Stimulated activated CD4-positive, alpha-beta T cell treated with anti-CD3 and anti-CD28 coated beads, Interleukin-2, amount 100 ng/mL, for 48 hours (primary cell): ENCODE data around the gene ASIC2.
"Not testable (repeated sequence)": the region's sequence is repeated elsewhere in the genome, so short reads cannot be mapped to it uniquely, and the experiment has no call there.

Source experiments
- DNase-seq, 2 donors: peaks; one replicate each; pipeline ENCODE4 v3.0.0-alpha.2; 2020

ASIC2 gene

DNA sequence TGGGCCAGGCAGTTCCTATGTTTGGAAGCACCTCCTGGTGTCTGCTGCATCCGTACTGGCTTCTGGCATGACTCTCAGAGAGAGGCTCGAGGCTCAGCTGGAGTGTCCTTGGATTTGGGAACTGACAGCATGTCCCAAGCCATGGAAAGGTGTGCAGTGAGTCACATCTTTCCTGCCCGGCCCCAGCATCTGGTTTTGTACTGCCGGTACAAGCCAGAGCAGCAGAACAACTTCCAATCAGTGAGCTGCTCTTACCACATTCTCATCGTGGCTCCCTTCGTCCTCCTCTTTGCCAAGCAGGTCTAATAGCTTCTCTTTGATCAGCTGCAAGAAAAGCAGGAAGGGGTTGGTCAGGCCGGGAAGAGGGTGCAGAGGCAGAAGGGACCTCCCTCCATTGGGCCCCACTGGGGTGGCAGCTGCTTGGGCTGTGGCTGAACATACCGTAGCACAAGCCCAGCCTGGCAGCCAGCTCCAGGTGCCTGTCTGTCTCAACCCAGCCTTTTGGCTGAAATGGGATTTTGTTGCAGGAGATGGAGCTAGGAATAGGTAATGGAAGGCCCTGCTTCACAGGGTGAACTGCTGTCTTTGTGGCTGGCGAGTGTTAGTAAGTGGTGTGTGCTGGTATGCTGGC lies 277.3 kb downstream of the ASIC2 start:
- DNase-seq, result no peak

DNA sequence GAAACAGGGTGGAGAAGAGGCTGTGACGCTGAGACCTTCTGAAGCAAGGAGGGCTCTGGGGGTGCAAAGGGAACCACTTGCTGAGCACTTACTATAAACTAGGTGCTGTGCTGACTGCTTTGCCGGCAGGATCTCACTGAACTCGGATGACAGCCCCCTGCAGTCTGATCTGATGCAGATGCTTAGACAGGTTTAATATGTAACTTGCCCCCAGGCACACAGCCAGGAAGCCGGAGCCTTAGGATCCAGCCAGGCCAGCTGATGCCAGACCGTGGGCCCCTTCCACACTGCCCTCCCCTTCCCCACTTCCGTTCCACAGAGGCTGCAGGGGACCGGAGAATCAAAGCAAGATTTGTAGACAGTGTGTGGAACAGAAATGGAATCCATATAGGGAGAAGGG lies 278.3 kb downstream of the ASIC2 start:
- no peak for DNase-seq

DNA sequence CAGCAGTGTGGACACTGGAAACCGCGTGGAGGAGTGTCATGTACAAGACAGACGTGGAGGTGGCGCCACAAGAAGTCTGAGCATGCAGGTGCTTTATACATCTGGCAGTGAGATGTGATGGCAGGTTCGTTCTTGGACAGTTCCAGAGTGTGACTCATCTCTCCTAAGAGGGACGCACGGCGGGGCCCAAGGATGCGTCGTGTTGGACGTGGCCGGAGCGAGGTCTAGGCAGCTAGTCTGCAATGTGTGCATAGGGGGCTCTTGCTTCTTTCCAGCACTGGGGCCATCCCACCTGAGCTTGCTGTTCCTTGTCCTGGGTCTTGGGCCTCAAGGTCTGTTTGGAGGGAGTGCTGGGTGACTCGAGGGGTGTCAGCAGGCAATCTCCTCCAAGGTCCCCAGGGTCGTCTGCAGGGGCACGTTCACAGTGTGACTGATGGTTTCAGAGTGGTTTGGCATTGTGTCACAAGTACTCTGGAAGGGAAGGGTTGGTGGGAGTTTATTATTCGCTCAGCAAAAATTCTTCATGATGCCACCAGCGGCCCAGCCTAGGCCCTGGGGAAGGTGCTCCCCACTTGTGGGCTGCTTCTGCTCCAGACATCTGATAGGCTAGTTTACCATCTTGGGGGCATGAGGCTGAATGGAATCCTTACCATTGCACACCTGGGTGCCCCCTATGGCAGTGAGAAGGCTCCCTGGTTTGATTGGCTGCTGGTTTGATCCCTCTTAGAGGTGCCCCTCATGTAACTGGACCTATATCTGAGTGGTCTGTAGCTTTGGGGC lies 279.3 kb downstream of the ASIC2 start:
- DNase-seq, result no peak

DNA sequence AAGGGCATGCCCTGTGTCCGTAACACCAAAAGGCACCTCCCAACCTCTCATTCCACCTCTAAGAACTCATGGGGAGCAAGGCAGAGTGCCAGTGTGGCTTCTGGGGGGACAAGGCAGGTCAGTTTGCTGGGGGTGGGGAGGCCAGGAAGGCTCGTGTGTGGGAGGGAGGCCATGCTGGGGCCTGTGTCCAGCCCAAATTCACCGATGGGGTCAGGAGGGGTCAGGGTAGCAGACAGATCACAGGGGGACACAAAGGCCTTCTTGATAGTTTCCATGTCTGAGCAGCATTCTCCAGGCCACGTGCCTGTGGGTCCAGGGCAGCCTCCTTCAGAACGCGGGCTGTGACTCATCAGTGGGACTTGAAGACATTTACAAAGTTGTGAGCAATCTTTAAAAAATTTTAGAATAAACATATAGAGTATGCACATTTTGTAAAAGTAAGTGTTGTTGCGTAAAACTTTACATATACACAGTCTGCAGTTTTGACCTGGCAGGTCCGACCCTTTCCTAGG lies 280.5 kb downstream of the ASIC2 start:
- no peak for DNase-seq

DNA sequence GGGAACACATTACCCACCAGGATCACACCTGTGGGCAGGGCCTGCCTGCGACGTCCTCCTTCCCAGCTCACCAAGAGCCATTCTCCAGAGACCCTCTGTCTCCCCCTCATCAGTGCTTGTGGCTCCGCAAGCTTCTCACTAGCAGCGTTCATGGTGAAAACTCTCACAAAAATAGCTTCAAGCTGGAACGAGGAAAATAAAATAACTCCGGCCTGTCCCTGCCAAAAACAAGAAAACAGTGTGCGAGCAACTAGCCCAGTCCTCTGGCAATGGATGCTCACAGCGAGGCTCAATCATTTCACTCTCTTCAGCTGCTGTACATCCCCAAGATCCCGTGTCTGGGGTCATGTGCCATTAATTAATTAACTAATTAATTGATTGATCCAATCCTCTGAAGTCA lies 283.5 kb downstream of the ASIC2 start:
- DNase-seq, result no peak

DNA sequence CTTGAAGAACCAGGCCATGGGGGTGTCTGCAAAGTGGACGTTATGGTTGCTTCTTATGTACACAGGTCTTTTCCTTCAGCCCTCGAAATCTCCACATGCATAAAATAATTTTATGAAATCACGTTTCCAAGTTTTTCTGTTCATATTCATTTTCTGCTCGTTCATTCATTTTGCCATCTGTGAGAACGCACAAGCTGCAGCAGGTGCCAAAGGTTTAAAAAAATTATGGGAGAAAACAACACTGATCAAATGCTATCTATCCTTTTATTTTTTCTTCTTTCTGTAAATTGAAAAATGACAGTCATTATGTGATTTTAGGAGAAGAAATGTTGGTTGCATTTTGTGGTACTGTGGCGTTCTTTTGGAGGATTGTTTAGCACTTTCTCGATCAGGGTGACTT lies 285.9 kb downstream of the ASIC2 start:
- no peak for DNase-seq

DNA sequence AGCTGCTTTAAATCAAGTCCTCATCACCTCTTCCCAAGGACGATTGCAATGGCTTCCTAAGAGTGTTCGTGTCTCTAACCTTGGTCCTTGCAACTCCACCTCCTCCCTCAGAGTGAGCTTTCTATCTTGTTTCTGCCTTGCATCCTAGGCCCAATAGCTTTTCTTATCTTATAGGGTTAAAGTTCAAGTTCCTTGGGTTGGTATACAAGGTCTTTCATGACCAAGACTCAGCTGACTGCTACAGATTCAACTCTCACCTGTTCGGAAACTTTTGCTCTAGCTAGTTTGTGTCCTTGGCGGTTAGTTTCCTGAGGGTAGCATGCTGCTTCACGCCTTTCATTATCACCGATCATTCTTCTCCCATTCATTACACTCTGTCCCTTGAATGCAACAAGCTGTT lies 290.8 kb downstream of the ASIC2 start:
- no peak for DNase-seq

DNA sequence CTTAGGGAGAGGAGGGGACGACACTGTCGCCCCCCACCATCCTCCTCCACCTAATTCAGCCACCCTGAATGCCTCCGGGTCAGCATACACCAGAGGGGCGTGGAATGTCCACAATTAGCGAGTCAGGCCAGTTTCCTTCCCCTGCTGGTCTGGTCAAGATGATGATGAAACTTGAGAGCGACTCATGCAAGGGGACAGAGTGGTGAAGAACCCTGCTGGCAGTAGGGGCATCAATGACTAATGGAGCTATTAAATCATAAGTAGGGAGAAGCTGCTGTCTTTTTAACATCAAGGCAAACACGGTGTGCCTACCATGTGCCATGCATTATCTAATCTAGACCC lies 294.2 kb downstream of the ASIC2 start:
- DNase-seq, result no peak

DNA sequence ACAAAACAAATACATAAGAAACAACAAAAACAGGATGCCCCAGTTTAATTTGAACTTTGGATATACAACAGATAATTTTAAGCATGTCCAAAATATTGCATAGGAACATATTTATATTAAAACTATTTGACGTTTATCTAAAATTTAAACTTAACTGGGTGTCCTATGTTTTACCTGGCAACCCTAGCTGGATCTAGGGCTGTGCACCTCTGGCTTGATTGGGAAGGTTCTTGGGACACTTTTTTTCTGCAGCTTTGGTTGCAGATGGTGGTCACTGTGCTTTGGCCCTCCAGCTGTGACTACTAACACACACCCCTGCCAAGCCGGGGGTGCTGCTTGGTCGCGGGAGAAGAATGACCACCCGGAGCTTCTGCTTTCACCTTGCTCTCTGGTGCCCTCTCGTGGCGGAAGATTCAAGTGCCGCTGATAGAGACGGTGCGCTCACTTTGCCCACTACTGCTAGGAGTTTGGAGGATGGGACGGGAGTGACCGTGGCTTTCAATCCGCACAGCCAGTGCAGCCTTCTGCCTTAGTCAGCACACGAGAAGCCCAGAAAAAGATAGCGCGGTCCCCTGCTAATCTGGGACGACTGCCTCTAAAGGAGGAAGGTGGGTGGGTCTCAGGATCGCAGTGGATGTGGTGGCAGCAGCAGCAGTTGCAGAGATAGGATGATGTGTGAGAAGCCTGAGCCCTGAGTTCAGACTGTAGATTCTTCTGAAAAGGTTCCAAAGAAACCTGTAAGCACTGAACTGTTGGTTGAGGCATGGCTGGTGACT lies 294.8 kb downstream of the ASIC2 start:
- DNase-seq, result peak; percentile 81 to 86

DNA sequence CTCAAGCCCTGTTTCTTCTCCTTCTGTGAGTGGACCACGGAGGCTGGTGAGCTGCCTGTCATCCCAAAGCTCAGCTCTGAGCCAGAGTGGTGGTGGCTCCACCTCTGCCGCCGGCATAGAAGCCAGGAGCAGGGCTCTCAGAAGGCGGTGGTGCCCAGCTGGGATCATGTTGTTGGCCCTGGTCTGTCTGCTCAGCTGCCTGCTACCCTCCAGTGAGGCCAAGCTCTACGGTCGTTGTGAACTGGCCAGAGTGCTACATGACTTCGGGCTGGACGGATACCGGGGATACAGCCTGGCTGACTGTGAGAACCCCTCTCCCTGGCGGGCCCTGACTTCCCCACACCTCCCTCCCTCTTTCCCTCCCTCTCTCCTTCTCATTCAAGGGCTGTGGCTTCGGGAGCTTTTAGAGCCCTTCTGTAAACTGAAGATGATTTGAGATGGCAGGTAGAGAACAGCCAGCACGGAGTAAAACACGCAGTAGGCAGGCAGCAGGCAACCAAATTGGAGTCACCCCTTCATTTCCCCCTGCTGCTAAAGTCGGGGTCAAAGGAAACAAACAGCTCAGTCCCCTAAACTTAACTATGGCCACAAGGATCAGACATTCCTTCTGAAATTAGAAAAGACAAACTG lies 297.6 kb downstream of the ASIC2 start:
- DNase-seq, result no peak

DNA sequence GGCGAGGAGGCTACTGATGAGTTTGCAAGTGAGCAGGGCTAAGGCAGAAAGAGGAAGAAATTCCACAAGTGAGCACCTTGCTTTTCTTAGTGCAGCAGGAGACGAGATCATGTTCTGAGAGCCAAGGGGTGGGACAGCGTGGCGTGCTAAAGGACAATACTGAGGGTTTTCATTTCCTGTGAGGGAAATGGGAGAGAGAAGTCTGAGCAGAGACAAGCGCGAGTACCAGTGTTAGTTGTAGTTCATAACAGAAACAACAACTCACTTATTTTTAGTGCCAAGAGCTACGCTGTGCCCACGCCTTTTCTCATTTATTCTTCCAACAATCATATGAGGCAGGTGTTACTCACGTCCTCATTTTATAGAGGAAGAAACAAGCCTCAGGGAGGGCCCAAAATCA lies 299.1 kb downstream of the ASIC2 start:
- no peak for DNase-seq

DNA sequence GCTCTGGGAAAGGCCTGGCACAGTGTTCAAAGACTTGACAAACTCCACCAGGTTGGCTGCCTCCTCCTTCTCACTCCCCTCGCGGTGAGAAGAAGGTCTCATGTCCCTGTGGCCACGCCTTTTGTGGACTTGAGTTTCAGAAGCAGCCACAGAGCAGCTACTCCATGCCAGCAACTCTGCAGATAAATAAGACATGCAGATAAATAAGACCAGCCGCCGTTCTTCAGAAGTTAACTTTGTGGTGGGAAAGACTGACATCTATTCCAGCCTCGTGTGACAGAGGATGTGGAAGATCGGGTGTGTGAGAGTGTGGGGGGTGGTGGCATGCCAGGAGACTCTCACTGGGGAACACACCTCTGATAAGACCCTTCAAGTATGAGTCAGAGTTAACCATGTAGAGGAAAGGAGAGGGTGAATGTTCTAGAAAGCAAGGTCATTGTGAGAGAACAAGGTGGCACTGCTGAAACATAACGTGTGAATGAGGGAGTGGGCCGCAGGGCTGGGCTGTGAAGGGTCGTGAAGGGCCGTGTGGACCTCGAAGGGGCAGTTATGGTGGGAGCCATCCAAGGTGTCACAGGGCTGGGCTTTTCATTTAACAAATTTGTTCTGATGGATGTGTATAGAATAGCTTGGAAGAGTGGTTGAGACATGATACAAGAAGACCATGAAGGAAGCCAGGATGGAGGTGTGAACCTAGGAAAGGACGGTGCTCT lies 300.6 kb downstream of the ASIC2 start:
- no peak for DNase-seq

DNA sequence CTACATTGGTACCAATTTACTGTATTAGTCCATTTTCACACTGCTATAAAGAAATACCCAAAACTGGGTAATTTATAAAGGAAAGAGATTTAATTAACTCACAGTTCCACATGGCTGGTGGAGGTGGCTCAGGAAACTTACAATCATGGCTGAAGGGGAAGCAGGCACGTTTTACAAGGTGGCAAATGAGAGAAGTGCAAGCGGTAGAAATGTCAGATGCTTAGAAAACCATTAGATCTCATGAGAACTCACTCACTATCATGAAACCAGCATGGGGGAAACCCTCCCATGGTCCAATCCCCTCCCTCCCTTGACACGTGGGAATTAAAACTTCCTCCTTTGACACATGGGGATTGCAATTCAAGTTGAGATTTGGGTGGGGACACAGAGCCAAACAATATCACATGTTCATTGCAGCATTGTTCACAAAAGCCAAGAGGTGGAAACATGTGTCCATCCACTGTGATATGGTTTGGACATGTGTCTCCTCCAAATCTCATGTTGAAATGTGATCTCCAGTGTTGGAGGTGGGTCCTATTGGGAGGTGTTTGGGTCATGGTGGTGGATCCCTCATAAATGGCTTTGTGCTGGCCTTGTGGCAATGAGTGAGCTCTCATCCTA lies 304.5 kb downstream of the ASIC2 start:
- DNase-seq, result no peak

DNA sequence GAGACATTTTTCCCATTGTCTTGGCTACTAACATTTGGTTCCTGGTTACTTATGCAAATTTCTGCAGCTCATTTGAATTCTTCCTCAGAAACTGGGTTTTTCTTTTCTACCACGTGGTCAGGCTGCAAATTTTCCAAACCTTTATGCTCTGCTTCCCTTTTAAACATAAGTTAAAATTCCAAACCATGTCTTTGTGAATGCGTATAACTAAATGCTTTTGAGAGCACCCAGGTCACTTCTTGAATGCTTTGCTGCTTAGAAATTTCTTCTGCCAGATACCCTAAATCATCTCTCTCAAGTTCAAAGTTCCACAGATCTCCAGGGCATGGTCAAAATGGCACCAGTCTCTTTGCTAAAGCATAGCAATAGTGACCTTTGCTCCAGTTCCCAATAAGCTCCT lies 305.2 kb downstream of the ASIC2 start:
- DNase-seq, result not testable (repeated sequence)

DNA sequence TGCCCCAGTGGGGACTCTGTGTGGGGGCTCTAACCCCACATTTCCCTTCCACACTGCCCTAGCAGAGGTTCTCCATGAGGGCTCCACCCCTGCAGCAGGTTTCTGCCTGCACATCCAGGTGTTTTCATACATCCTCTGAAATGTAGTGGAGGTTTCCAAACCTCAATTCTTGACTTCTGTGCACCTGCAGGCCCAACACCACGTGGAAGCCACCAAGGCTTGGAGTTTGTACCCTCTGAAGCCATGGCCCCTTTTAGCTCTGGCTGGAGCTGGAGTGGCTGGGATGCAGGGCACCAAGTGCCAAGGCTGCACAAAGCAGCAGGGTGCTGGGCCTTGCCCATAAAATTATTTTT lies 305.7 kb downstream of the ASIC2 start:
- DNase-seq, result not testable (repeated sequence)

DNA sequence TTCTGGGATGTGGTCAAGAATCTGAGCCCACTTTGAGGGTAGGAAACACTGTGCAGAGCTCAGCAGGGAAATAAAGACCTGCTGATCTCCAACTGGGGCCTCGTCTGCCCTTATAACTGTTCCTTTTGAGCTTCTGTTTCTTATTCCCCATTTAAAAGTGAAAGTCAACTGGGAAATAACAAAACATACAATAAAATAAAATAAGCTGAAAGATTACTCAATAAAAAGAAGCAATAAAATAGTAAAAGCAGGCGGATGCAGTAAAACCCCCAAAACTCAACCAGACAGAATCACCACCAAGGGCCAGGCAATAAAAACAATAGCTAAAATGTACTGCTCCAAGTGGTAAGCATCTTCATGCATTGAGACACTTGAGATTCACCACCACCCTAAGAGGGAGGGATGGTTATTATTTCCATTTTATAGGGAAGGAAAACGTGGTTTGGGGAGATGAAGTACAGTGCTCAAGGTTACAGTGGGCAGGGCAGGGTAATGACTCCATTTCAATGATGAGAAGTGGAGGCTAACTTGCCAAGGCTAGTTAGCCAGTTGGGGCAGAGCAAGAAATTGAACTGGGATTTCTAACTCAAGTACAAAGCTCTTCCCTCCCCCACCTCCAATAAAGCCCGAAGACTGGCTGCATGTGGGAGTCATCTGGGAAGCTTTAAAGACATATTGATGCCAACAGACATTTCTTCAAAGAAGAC lies 307.9 kb downstream of the ASIC2 start:
- DNase-seq, result no peak

DNA sequence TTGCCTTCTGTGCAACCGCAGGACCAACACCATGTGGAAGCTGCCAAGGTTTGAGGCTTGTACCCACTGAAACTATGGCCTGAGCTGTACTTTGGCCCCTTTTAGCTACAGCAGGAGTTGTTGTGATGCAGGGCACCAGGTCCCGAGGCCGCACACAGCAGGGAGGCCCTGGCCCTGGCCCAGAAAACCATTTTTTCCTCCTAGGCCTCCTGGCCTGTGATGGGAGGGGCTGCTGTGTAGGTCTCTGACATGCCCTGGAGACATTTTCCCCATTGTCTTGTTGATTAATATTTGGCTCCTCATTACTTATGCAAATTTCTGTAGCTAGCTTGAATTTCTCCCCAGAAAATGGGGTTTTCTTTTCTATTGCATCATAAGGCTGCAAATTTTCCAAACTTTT lies 311.5 kb downstream of the ASIC2 start:
- DNase-seq, result not testable (repeated sequence)

DNA sequence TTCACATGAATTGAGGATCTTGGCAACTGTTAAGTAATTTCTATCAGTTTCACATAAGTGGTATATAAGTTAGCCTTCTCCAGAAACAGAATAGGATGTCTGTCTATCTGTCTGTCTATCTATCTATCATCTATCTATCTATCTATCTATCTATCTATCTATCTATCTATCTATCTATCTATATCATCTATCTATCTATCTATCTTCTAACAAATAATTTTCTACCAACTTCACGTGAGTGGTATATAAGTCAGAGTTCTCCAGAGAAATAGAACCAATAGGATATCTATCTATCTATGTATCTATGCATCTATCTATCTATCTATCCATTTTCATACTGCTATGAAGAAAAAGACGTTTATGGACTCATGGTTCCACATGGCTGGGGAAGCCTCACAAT lies 312.9 kb downstream of the ASIC2 start:
- no peak for DNase-seq

DNA sequence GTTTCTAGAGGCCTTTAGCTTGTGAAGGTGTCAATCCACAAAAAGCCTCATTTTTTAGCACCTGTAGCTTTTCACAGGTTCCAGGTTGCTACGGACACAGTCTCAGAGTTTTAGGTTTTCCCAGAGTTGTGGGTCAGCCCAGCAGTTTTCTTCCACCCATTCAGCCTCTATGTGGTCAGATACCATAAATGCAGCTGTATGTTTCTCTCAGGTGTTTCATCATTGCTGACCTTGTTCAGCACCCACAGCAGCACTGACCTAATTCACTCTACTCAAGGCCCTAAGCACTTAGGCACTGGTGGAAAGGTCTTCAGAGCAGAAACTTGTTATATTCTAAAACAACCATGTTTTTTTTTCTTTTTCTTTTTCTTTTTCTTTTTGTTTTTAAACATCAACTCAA lies 316.5 kb downstream of the ASIC2 start:
- DNase-seq, result no peak

DNA sequence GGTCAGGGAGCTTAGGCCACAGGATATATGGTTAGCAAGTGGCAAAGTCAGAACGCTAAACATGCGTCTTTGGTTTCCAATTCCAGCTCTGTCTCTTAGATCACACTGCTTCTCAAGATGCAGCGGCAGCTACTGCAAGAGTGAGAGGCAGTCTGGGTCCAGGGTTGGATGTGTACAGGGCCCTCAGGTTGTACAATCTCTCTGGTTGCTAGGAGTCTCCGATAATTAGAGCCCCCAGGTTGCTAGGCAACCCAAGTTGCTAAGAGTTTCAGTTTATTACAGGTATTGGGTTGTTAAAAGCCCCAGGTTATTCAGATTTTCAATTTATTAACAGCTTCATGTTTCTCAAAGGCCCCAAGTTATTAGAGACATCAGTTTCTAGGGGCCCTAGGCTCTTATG lies 317.0 kb downstream of the ASIC2 start:
- no peak for DNase-seq

DNA sequence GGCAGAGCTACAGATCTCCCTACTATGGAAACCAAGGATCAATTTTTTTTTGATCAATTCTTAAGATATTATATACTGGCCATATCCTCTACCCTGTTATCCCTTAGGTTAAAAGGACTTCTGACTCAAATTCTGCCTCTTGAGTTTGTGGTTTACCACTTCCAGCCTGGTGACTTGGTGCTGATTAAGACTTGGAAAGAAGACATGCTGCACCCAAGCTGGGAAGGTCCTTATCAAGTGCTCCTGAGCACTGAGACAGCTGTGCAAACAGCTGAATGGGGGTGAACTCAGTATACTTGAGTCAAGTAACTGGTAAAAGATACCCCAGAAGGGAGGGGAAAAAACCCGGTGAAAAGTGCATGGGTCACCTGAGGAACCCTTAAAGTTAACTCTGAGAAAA lies 321.9 kb downstream of the ASIC2 start:
- peak; percentile 14 to 21 for DNase-seq

DNA sequence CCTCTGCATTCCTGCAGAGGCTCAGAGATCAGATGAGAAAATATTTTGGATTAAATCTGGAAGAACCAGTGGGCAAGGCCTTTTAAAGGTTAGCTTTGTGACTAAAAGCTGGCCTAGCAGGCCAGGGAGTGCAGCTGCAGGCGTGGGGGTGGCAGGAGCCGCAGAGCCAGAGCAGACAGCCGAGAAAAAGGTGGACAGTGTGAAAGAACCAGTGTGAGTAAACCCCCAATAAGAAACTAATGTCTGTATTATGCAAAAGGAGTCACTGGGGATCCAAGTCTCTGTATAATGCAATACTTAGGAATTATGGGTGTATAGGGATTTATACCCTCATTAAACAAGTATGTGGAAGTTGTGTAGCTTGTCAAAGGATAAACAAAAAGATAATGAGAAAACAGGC lies 322.8 kb downstream of the ASIC2 start:
- no peak for DNase-seq
